Loucy (cell line): ENCODE measurements around the gene NELFB.
A peak's percentile ranks its signal among the peaks of the same experiment; 100 is the strongest.
"Not testable (repeated sequence)": the region's sequence is repeated elsewhere in the genome, so short reads cannot be mapped to it uniquely, and the experiment has no call there.

Source experiments
- H2AFZ ChIP-seq: fragments of 200-600 bp; sonication (generic); 2 replicates; pipeline ENCODE4 v1.6.0; 2016; ENCODE audit warnings: antibody characterized with exemption, mild to moderate bottlenecking, low read length, moderate library complexity
- H3F3A ChIP-seq: fragments of 200-600 bp; 2 replicates; pipeline ENCODE4 v1.6.0; 2016; ENCODE audit warnings: antibody characterized with exemption, low read depth, mild to moderate bottlenecking
- H3K27me3 ChIP-seq: fragments of 200-600 bp; sonication (generic); 2 replicates; pipeline ENCODE4 v1.6.1; 2014; ENCODE audit warnings: low read length, mild to moderate bottlenecking; ENCODE audit not compliant: insufficient read depth, poor library complexity, severe bottlenecking
- H3K36me3 ChIP-seq: fragments of 200-600 bp; sonication (generic); 2 replicates; pipeline ENCODE4 v1.6.1; 2016; ENCODE audit warnings: low read length; ENCODE audit not compliant: insufficient read depth
- H3K4me1 ChIP-seq: fragments of 200-600 bp; sonication (generic); 2 replicates; pipeline ENCODE4 v1.5.1; 2014; ENCODE audit warnings: low read length, mild to moderate bottlenecking; ENCODE audit not compliant: insufficient read depth, poor library complexity, severe bottlenecking
- H3K4me2 ChIP-seq: fragments of 200-600 bp; sonication (generic); 2 replicates; pipeline ENCODE4 v1.6.0; 2014; ENCODE audit warnings: antibody characterized with exemption, low read length, low read depth, mild to moderate bottlenecking; ENCODE audit not compliant: poor library complexity, severe bottlenecking
- H3K4me3 ChIP-seq: fragments of 200-600 bp; sonication (generic); 2 replicates; pipeline ENCODE4 v1.5.1; 2014; ENCODE audit warnings: low read length, mild to moderate bottlenecking, mixed read lengths; ENCODE audit not compliant: poor library complexity, severe bottlenecking
- H3K79me2 ChIP-seq: fragments of 200-600 bp; sonication (generic); 2 replicates; pipeline ENCODE4 v1.6.1; 2014; ENCODE audit warnings: low read length; ENCODE audit not compliant: insufficient read depth
- H3K9ac ChIP-seq: fragments of 200-600 bp; sonication (generic); 2 replicates; pipeline ENCODE4 v1.6.0; 2014; ENCODE audit warnings: mild to moderate bottlenecking, low read depth, low read length, moderate library complexity; ENCODE audit not compliant: poor library complexity, severe bottlenecking
- H3K9me2 ChIP-seq: fragments of 200-600 bp; sonication (generic); replicated peaks from 2 replicates; pipeline ENCODE4 v1.6.1; 2016; ENCODE audit warnings: low read depth, low read length, mixed read lengths
- H3K9me3 ChIP-seq: fragments of 200-600 bp; sonication (generic); 2 replicates; pipeline ENCODE4 v1.6.1; 2014; ENCODE audit warnings: mild to moderate bottlenecking, antibody characterized with exemption, low read length, low read depth; ENCODE audit not compliant: insufficient read depth
- H4K20me1 ChIP-seq: fragments of 200-600 bp; sonication (generic); 2 replicates; pipeline ENCODE4 v1.6.0; 2014; ENCODE audit warnings: antibody characterized with exemption, low read length, mild to moderate bottlenecking; ENCODE audit not compliant: insufficient read depth, poor library complexity, severe bottlenecking
- EZH2phosphoT487 ChIP-seq: fragments of 200-600 bp; IDR thresholded peaks from 2 replicates; pipeline ENCODE4 v1.6.1; 2018; ENCODE audit warnings: antibody characterized with exemption, mild to moderate bottlenecking, moderate library complexity, borderline replicate concordance
- TF ChIP-seq, protein P1 (sequence below): fragments of 200-600 bp; sonication (generic); conservative IDR thresholded peaks from 2 replicates; pipeline ENCODE4 v1.5.1; 2014; ENCODE audit warnings: mild to moderate bottlenecking, antibody characterized with exemption, low read length

The NELFB gene

GRCh38 chr9:137242269-137243203 is 12.6 kb upstream of the NELFB start:
- Histone ChIP-seq H3K4me2 (peak overlapping the region; percentile 95), H3K4me3 (peak overlapping the region; percentile 94), H3K9me3 (no peaks in the 10 kb centered on the region), H4K20me1 (peaks cover 24% of the 10 kb centered on the region), H2AFZ (no peak overlapping the region), H3F3A (0 out of 2 replicates have a peak, but pooled peaks cover 6% of the 10 kb centered on the region), H3K27me3 (no peaks in the 10 kb centered on the region), H3K79me2 (peaks cover 48% of the 10 kb centered on the region), H3K36me3 (peaks cover 21% of the 10 kb centered on the region; the same call in 1 of the 2 replicates), H3K4me1 (peaks cover 30% of the 10 kb centered on the region), H3K9me2 (no peaks in the 10 kb centered on the region), H3K9ac (peak overlapping the region; percentile 96)
- no peak for TF ChIP-seq EZH2phosphoT487
- TF ChIP-seq, protein P1, sequence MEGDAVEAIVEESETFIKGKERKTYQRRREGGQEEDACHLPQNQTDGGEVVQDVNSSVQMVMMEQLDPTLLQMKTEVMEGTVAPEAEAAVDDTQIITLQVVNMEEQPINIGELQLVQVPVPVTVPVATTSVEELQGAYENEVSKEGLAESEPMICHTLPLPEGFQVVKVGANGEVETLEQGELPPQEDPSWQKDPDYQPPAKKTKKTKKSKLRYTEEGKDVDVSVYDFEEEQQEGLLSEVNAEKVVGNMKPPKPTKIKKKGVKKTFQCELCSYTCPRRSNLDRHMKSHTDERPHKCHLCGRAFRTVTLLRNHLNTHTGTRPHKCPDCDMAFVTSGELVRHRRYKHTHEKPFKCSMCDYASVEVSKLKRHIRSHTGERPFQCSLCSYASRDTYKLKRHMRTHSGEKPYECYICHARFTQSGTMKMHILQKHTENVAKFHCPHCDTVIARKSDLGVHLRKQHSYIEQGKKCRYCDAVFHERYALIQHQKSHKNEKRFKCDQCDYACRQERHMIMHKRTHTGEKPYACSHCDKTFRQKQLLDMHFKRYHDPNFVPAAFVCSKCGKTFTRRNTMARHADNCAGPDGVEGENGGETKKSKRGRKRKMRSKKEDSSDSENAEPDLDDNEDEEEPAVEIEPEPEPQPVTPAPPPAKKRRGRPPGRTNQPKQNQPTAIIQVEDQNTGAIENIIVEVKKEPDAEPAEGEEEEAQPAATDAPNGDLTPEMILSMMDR, result no peak

- not testable (repeated sequence) for H3K9me2 ChIP-seq, H2AFZ ChIP-seq, H3F3A ChIP-seq, H3K9me3 ChIP-seq, H3K27me3 ChIP-seq
- Histone ChIP-seq H4K20me1 (peaks cover 24% of the 10 kb centered on the region), H3K4me2 (peak overlapping the region; percentile 95), H3K4me1 (peaks cover 23% of the 10 kb centered on the region), H3K36me3 (peaks cover 21% of the 10 kb centered on the region; the same call in 1 of the 2 replicates), H3K79me2 (peaks cover 43% of the 10 kb centered on the region), H3K4me3 (peak overlapping the region; percentile 94), H3K9ac (peak overlapping the region; percentile 96)
These were observed 11.9 kb upstream of the NELFB start for GRCh38 chr9:137243266-137243625.

DNA sequence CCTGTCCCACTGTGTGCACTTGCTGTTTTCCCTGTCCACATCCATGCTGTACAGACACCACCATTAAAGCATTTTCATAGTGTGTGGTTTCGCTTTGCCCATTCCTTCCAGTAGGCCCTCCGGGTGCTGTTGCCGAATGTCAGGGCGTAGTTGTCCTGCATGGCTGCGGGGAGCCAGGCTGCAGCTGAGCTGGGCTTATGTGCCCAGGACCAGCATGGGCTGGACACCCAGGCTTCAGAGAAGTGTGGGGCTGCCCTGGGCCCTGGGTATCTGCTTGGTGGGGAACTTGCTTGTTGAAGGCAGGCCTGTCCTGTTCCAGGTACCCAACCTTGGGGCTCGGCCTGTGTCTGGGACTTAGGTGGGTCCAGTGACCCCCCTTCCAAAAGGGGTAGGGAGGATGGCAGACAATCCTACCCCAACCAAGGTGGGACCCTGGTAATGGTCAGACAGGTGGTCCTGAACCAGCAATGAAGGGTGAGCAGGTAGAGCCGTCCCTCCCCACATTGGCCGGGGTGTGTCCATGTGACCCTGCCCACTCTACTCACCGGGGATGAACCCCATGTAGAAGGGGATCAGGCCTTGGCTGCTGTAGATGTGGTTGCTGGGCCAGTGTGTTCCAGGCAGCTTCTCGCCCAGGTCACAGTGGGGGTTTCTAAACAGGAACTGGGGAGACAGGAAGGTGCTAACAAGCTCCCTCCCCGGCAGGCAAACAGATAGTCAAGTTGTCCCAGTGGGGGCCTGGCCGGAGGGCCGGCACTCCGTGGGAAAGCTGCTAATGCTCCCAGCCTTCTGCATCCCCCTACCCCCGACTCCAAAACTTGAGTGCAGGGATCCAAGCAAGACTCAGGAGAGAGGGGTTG is 11.3 kb upstream of the NELFB start:
- Histone ChIP-seq H4K20me1 (peaks cover 24% of the 10 kb centered on the region), H3K9me2 (no peaks in the 10 kb centered on the region), H3K79me2 (peaks cover 36% of the 10 kb centered on the region), H3K4me3 (peak overlapping the region; percentile 39), H2AFZ (no peak overlapping the region), H3F3A (0 out of 2 replicates have a peak, but pooled peaks cover 6% of the 10 kb centered on the region), H3K9ac (peak overlapping the region; percentile 26), H3K36me3 (peaks cover 21% of the 10 kb centered on the region; the same call in 1 of the 2 replicates), H3K4me1 (peaks cover 17% of the 10 kb centered on the region), H3K27me3 (no peaks in the 10 kb centered on the region), H3K9me3 (no peaks in the 10 kb centered on the region), H3K4me2 (peak overlapping the region; percentile 95)
- TF ChIP-seq EZH2phosphoT487, result no peak
- TF ChIP-seq, protein P1, result no peak
